Chondrocyte (in vitro differentiated cells): ENCODE data around the gene DEUP1. TPM values are rescaled to one million over a fixed set of nuclear protein-coding genes. Genes with fewer than 3 reads are reported as not detected.

Experiments used
- DNase-seq: peaks from one replicate; pipeline ENCODE4 v3.0.0; 2021; ENCODE audit warnings: mixed read lengths, low spot score
- H3K27ac Mint-ChIP-seq: one replicate; pipeline ENCODE4 v1.8.0; 2021; ENCODE audit warnings: mild to moderate bottlenecking, moderate library complexity, mixed read lengths; ENCODE audit not compliant: unreplicated experiment
- H3K27me3 Mint-ChIP-seq: 2 replicates; pipeline ENCODE4 v1.8.0; 2021; ENCODE audit warnings: low read depth, mixed read lengths
- H3K36me3 Mint-ChIP-seq: 2 replicates; pipeline ENCODE4 v1.8.0; 2021; ENCODE audit warnings: low read depth, mixed read lengths
- H3K4me1 Mint-ChIP-seq: 2 replicates; pipeline ENCODE4 v1.8.0; 2021; ENCODE audit warnings: low read depth, mild to moderate bottlenecking, mixed read lengths
- H3K4me3 Mint-ChIP-seq: one replicate; pipeline ENCODE4 v1.8.0; 2021; ENCODE audit warnings: mild to moderate bottlenecking, moderate library complexity, mixed read lengths; ENCODE audit not compliant: unreplicated experiment
- H3K9me3 Mint-ChIP-seq: 2 replicates; pipeline ENCODE4 v1.8.0; 2021; ENCODE audit warnings: low read depth, mixed read lengths
- CTCF ChIP-seq: fragments of 200-600 bp; sonication (generic); IDR thresholded peaks from 2 replicates; pipeline ENCODE4 v1.5.0; 2021; ENCODE audit warnings: antibody characterized with exemption, mild to moderate bottlenecking, moderate library complexity
- total RNA-seq: library from RNA; stranded (reverse); gene quantifications from 3 replicates; pipeline ENCODE4 v1.2.1, GENCODE V29; 2021

DEUP1 gene
- total RNA-seq, 1 donor from 2014 or later, result not detected

DNA sequence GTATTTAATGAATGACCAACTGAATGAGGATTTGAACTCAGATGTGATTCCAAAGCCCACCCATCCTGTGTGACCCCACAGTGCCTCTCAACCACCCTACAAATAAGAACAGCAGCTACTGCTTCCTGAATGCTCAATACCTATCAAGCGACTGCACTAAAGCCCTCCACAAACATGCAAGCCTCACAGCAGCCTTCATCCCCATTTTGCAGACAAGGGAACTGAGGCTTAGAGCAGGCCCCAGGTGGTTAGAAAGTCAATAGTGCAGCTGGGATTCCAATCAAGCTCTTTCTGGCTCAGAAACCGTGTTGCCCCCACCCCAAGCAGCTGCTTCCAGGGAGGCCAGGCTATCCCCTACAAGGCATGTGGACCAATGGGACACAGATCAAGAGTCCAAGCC is 155.4 kb downstream of the DEUP1 start:
- H3K27me3 Mint-ChIP-seq, result no peaks in the 10 kb centered on the region
- TF ChIP-seq CTCF, result no peak
- peaks cover 8% of the 10 kb centered on the region for H3K36me3 Mint-ChIP-seq

GRCh38 chr11:93487032-93487483 is 156.5 kb downstream of the DEUP1 start:
- Mint-ChIP-seq H3K27me3 (no peaks in the 10 kb centered on the region), H3K4me3 (no peak overlapping the region), H3K9me3 (no peaks in the 10 kb centered on the region), H3K4me1 (peaks cover 31% of the 10 kb centered on the region), H3K27ac (no peak overlapping the region), H3K36me3 (peaks cover 5% of the 10 kb centered on the region)
- no peak for TF ChIP-seq CTCF
- no peak for DNase-seq

More for the DNA sequence above, 155.4 kb downstream of the DEUP1 start:
- no peaks in the 10 kb centered on the region for H3K9me3 Mint-ChIP-seq
- H3K4me3 Mint-ChIP-seq, result no peak overlapping the region
- DNase-seq, result no peak
- no peak overlapping the region for H3K27ac Mint-ChIP-seq
- H3K4me1 Mint-ChIP-seq, result peaks cover 28% of the 10 kb centered on the region

Other genes with a start within 250 kb of the DEUP1 start
- gene SLC36A4, start 132.8 kb upstream of the DEUP1 start, total RNA-seq, result 16.5 to 28.9 TPM (median 20.9 TPM) in 3 replicates
- gene SMCO4, start 212.6 kb downstream of the DEUP1 start, total RNA-seq, result 21.3 to 38.6 TPM (median 24.0 TPM) in 3 replicates